Mammary epithelial cell (primary cell): ENCODE results near the gene KRT7.

Experiments used
- CTCF ChIP-seq, 2 donors: IDR thresholded peaks in 1 of 2; conservative IDR thresholded peaks in 1 of 2; 2 replicates each; pipeline ENCODE4 v1.5.1; 2011 to 2012; ENCODE audit warnings: inconsistent platforms in 2 of 2, low read length in 2 of 2, mild to moderate bottlenecking in 2 of 2, control low read depth in 1 of 2, low read depth in 1 of 2; ENCODE audit not compliant: insufficient read depth in 1 of 2; ENCODE audit errors: extremely low read depth in 1 of 2
- EZH2 ChIP-seq: IDR thresholded peaks from 2 replicates; pipeline ENCODE4 v1.6.1; 2012; ENCODE audit warnings: low read length, inconsistent platforms, borderline replicate concordance

- TF ChIP-seq CTCF (conservative IDR thresholded peaks at IDR 0.05 in 1 of 2, IDR thresholded peaks at IDR 0.05 in 1 of 2; ENCODE audit: extremely low read depth in 1 of 2, insufficient read depth in 1 of 2, low read depth in 1 of 2, low read length in 2 of 2) (no peak), EZH2 (no peak)
These were observed 44.6 kb downstream of the KRT7 start for GRCh38 chr12:52277486-52278245.
